Prostate gland (tissue), 2 donors: ENCODE data around the gene GRAMD2A. TPM values are rescaled to one million over a fixed set of nuclear protein-coding genes. Genes with fewer than 3 reads are reported as not detected.

Source experiments
- DNase-seq: peaks from one replicate; pipeline ENCODE4 v3.0.0-alpha.2; 2019; ENCODE audit warnings: low spot score
- H3K27ac ChIP-seq, 2 donors: fragments of 200-600 bp; sonication (generic); 2 replicates each; pipeline ENCODE4 v1.5.1; 2017 to 2019
- H3K27me3 ChIP-seq: fragments of 200-600 bp; sonication (generic); replicated peaks from 2 replicates; pipeline ENCODE4 v1.5.1; 2019; ENCODE audit not compliant: insufficient read depth
- H3K36me3 ChIP-seq, 2 donors: fragments of 200-600 bp; sonication (generic); 1 replicate in 1 of 2; 2 replicates in 1 of 2; pipeline versions ENCODE4 v1.5.1 to v1.8.1; 2017 to 2019
- H3K4me1 ChIP-seq: fragments of 200-600 bp; sonication (generic); replicated peaks from 2 replicates; pipeline ENCODE4 v1.5.1; 2019
- H3K4me3 ChIP-seq, 2 donors: fragments of 200-600 bp; sonication (generic); 2 replicates each; pipeline ENCODE4 v1.5.1; 2017 to 2019
- H3K9me3 ChIP-seq: fragments of 200-600 bp; sonication (generic); 2 replicates; pipeline ENCODE4 v1.5.1; 2017
- POLR2A ChIP-seq: fragments of 450-650 bp; IDR thresholded peaks from one replicate; pipeline ENCODE4 v1.6.1; 2016; ENCODE audit warnings: antibody characterized with exemption, mild to moderate bottlenecking
- POLR2AphosphoS5 ChIP-seq: sonication (generic); formaldehyde crosslinking; IDR thresholded peaks from one replicate; pipeline ENCODE4 v1.6.1; 2017; ENCODE audit warnings: antibody characterized with exemption
- WGBS: methylation state at CpG from one replicate; pipeline ENCODE4 v1.1.5; 2018; 5-methylcytosine and 5-hydroxymethylcytosine counted together
- intact Hi-C: fragments of 100-400 bp; cut with DNase I; formaldehyde crosslinking; loops from one replicate; pipeline ENCODE4 v1.14.2; 2022
- total RNA-seq, 2 donors: library from RNA; depleted of rRNA; stranded (reverse); fragments of >200 nt; gene quantifications; one replicate each; pipeline ENCODE4 v1.1.0, GENCODE V29; 2016
- TF ChIP-seq, protein P1 (sequence below), 4 experiments: fragments of 200-600 bp in 2 of 4; fragments of 450-650 bp in 2 of 4; sonication (generic) in 2 of 4; IDR thresholded peaks; 1 replicate in 3 of 4; 2 replicates in 1 of 4; pipeline ENCODE4 v1.5.1; 2016 to 2019; ENCODE audit warnings: antibody characterized with exemption in 4 of 4, mild to moderate bottlenecking in 2 of 4, moderate library complexity in 2 of 4

The GRAMD2A gene
- total RNA-seq, 2 donors from 2014 or later: 4.3 to 6.4 TPM

DNA sequence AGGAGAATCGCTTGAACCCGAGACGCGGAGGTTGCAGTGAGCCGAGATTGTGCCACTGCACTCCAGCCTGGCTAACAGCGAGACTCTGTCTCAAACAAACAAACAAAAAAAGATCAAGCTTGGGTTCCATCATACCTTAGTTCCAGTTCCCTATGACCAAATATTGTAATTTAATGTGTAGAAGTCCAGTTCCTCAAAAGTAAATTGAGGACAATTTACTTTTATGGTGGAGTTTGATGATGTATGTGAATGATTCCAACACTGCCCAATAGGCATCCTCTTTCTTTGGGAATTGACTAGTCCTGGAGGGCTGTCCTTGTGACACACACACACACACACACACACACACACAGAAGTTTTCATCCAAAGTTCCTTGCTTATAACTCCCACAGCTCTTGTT lies 36.2 kb upstream of the GRAMD2A start:
- TF ChIP-seq, protein P1, sequence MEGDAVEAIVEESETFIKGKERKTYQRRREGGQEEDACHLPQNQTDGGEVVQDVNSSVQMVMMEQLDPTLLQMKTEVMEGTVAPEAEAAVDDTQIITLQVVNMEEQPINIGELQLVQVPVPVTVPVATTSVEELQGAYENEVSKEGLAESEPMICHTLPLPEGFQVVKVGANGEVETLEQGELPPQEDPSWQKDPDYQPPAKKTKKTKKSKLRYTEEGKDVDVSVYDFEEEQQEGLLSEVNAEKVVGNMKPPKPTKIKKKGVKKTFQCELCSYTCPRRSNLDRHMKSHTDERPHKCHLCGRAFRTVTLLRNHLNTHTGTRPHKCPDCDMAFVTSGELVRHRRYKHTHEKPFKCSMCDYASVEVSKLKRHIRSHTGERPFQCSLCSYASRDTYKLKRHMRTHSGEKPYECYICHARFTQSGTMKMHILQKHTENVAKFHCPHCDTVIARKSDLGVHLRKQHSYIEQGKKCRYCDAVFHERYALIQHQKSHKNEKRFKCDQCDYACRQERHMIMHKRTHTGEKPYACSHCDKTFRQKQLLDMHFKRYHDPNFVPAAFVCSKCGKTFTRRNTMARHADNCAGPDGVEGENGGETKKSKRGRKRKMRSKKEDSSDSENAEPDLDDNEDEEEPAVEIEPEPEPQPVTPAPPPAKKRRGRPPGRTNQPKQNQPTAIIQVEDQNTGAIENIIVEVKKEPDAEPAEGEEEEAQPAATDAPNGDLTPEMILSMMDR (IDR thresholded peaks at IDR 0.05): no peak
- TF ChIP-seq POLR2A: no peak
- H3K27me3 ChIP-seq: no peaks in the 10 kb centered on the region
- H3K4me3 ChIP-seq: no peak overlapping the region
- peaks cover 10% of the 10 kb centered on the region for H3K4me1 ChIP-seq
- H3K36me3 ChIP-seq: no peaks in the 10 kb centered on the region
- H3K9me3 ChIP-seq: no peaks in the 10 kb centered on the region
- 97% methylated on average over 6 of the region's 6 CpGs for WGBS
- no peak for DNase-seq
- no peak overlapping the region for H3K27ac ChIP-seq
- intact Hi-C loops: loop anchor here (5.0 kb wide), 2 partner anchors 36 to 39 kb away; partner anchors contain the start of genes GRAMD2A and PARP6

DNA sequence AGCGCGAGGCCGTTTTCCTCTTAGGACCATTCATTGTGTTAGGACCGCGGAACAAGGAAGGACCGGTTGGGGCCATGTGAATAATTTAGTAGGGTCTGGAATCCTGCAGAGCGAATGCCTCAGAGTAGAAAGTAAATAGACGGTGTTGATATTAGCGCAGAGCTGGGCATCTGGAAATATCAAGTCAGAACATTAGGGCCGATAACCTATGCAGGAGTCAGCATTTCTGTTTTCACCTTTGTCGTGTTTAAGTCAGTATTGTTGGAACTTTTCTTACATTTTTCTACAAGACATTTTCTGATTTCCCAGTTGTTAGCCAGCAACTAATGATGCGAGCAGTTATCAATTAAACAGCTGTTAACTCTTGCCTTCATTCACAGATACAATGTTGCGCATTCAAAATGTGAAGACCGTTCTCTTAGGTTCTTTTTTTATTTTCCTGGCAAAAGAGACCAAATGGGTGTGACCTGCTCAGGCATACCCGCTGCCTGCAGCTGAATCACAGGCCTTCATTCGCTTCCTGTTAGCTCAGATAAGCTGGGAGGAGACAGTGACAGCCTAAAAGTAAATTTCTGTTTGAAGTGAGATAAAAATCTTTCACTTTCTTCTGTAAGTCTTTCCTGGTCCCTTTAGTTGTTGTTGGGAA lies 34.4 kb upstream of the GRAMD2A start:
- H3K36me3 ChIP-seq: no peaks in the 10 kb centered on the region
- intact Hi-C loops: loop anchor here (5.0 kb wide), 2 partner anchors 35 to 40 kb away; partner anchors contain the start of genes GRAMD2A and PARP6
- WGBS: 2% methylated on average over 16 of the region's 16 CpGs
- H3K27me3 ChIP-seq: no peaks in the 10 kb centered on the region
- TF ChIP-seq POLR2A: no peak
- TF ChIP-seq POLR2AphosphoS5: peak; percentile 31
- TF ChIP-seq, protein P1 (IDR thresholded peaks at IDR 0.05): peak in 1 of 4 experiments; percentile 10
- H3K9me3 ChIP-seq: no peaks in the 10 kb centered on the region
- DNase-seq: peak; percentile 67
- peaks cover 19% of the 10 kb centered on the region for H3K4me1 ChIP-seq
- peak overlapping the region; percentile 96 to 98 for H3K27ac ChIP-seq
- H3K4me3 ChIP-seq: peak overlapping the region; percentile 74 to 95

DNA sequence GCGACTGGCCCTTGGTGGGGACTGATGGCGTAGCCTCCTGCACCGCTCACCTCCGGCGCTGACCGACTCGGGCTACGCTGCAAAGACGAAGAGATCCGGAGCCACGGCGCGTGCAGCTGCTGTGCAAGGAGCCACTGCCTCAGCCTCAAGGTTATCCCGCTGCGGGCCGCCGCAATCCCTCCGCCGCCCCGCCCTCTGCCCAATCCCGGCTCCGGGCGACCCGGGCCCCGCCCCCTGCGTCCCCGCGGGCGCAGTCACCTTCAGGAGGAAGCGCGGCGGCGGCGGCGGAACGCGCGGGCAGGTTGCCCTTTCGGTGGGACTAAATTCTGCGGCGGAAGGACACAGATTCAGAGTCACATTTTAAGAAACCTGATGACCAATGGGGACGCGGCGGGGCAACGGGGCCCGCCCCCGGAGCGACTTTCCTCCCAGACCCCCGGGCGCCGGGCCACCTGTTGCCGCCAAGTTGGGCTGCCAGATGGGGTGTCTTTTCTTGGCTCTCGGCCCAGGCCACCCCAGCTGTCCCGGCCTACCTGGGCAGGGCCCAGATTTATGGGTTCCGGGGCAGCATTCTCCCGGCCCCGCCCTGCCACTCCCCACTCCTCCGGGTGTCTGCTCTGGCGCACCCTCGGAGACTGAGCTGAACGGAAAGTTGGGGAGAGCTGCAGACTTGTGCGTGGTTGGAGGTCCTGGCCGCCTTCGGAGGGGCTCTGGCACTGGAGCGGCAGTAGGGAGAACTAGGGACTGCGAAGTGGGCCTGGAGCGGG lies 33.7 kb upstream of the GRAMD2A start, which contains the start of gene PKM:
PKM (minus strand) TSS at position 125 of the 767 bp plus-strand sequence. CDS start 12,093 bp downstream, outside the sequence.
- H3K9me3 ChIP-seq: no peaks in the 10 kb centered on the region
- intact Hi-C loops: loop anchor here (5.0 kb wide), 2 partner anchors 34 to 41 kb away; partner anchors contain the start of genes GRAMD2A and PARP6
- H3K27ac ChIP-seq: peak within 1 kb of the TSS; percentile 96 to 98
- no peaks in the 10 kb centered on the region for H3K27me3 ChIP-seq
- TF ChIP-seq POLR2AphosphoS5 (peak; percentile 87), POLR2A (peak; percentile 96)
- TF ChIP-seq, protein P1 (IDR thresholded peaks at IDR 0.05): peak in 1 of 4 experiments; percentile 16
- DNase-seq: peak; percentile 97
- H3K36me3 ChIP-seq: no peaks in the 10 kb centered on the region
- H3K4me3 ChIP-seq: peak within 1 kb of the TSS; percentile 74 to 95
- peaks cover 23% of the 10 kb centered on the region for H3K4me1 ChIP-seq
- under 1% methylated on average over 60 of the region's 67 CpGs for WGBS

DNA sequence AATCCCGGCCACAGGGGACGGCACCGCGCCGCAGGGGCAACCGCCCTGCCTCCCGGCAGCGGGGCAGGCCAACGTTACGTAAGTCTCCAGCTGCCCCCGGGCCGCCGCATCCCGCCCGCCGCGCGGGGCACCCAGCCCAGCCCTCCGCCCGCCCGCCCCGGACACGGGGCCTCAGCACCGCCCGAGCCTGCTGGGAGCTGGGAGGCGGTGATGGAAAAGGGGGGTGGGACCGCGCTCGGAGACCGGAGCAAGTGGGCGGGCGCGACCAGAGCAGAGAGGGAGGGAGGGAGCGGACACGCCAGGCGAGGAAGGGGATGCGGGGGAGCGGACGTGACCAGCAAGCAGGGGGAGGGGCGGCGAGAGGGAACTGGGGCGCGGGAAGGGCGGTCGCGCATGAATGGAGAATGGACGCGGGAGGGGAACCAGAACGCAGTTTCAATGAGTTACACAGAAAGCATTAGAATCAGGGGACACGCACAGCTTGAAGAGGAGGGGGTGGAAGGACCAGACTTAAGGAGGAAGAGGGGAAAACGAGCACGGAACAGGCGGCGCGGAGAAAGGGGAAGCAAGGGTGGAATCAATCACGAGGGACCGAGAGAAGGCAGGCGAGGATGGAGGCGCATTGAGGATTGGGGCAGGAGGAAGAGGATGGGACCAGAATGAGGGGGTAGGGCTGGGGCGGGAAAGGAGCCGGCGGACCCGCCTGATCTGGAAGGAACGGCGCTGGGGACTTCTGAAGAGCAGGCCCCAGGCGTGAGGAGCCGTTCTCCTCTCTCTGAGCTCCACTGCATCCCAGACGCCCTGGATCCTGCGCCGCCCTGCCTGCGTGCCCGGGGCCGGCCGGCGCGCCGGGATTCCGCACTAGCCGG lies 32.8 kb upstream of the GRAMD2A start:
- peak; percentile 83 for TF ChIP-seq POLR2A
- TF ChIP-seq, protein P1 (IDR thresholded peaks at IDR 0.05): peak in 1 of 4 experiments; percentile 2
- TF ChIP-seq POLR2AphosphoS5: peak; percentile 78
- no peaks in the 10 kb centered on the region for H3K9me3 ChIP-seq
- H3K4me3 ChIP-seq: peak overlapping the region; percentile 74 to 95
- WGBS: under 1% methylated on average over 79 of the region's 79 CpGs
- peaks cover 23% of the 10 kb centered on the region for H3K4me1 ChIP-seq
- peak overlapping the region; percentile 96 to 98 for H3K27ac ChIP-seq
- H3K27me3 ChIP-seq: no peaks in the 10 kb centered on the region
- intact Hi-C loops: loop anchor here (5.0 kb wide), 2 partner anchors 33 to 42 kb away; partner anchors contain the start of genes GRAMD2A and PARP6
- peak; percentile 90 for DNase-seq
- no peaks in the 10 kb centered on the region for H3K36me3 ChIP-seq
